ENCODE data around the gene ITCH.

The ITCH gene

GRCh38 chr20:34532320-34532719, 169.2 kb downstream of the ITCH start:
- no peak for DNase-seq (ENCODE audit: low read depth)

- no peak for DNase-seq (ENCODE audit: low read depth)
Observed at GRCh38 chr20:34532756-34533155, 169.7 kb downstream of the ITCH start.

- no peak for DNase-seq (ENCODE audit: low read depth)
Observed at GRCh38 chr20:34534391-34535165, 171.5 kb downstream of the ITCH start.

GRCh38 chr20:34535301-34535840, 172.3 kb downstream of the ITCH start:
- DNase-seq (ENCODE audit: low read depth) = no peak

- DNase-seq (ENCODE audit: low read depth) = no peak
Observed at GRCh38 chr20:34535857-34536256, 172.8 kb downstream of the ITCH start.

GRCh38 chr20:34536798-34537394, 173.8 kb downstream of the ITCH start:
- DNase-seq (ENCODE audit: low read depth) = no peak

- DNase-seq (ENCODE audit: low read depth) = no peak
Observed at GRCh38 chr20:34537651-34538050, 174.6 kb downstream of the ITCH start.

GRCh38 chr20:34538671-34539123, 175.6 kb downstream of the ITCH start:
- DNase-seq (ENCODE audit: low read depth) = no peak

- no peak for DNase-seq (ENCODE audit: low read depth)
Observed at GRCh38 chr20:34539756-34540155, 176.7 kb downstream of the ITCH start.

GRCh38 chr20:34540596-34541263, 177.7 kb downstream of the ITCH start:
- no peak for DNase-seq (ENCODE audit: low read depth)

GRCh38 chr20:34541264-34541901, 178.3 kb downstream of the ITCH start:
- no peak for DNase-seq (ENCODE audit: low read depth)

- no peak for DNase-seq (ENCODE audit: low read depth)
Observed at GRCh38 chr20:34541917-34542316, 178.8 kb downstream of the ITCH start.

- DNase-seq (ENCODE audit: low read depth) = no peak
Observed at GRCh38 chr20:34542439-34542838, 179.4 kb downstream of the ITCH start.

GRCh38 chr20:34543463-34544056, 180.5 kb downstream of the ITCH start:
- DNase-seq (ENCODE audit: low read depth) = no peak

GRCh38 chr20:34544109-34544796, 181.2 kb downstream of the ITCH start:
- no peak for DNase-seq (ENCODE audit: low read depth)

GRCh38 chr20:34546751-34547181, 183.7 kb downstream of the ITCH start:
- DNase-seq (ENCODE audit: low read depth) = no peak

- no peak for DNase-seq (ENCODE audit: low read depth)
Observed at GRCh38 chr20:34547844-34548613, 185.0 kb downstream of the ITCH start.

- no peak for DNase-seq (ENCODE audit: low read depth)
Observed at GRCh38 chr20:34549291-34549928, 186.3 kb downstream of the ITCH start.

GRCh38 chr20:34549929-34550305, 186.8 kb downstream of the ITCH start:
- DNase-seq (ENCODE audit: low read depth) = no peak

- DNase-seq (ENCODE audit: low read depth) = no peak
Observed at GRCh38 chr20:34552569-34552968, 189.5 kb downstream of the ITCH start.

All from non-pigmented ciliary epithelial cell (primary cell).